OCI-LY7 (cell line): ENCODE results near the gene VPS13C.

Source experiments
- EZH2phosphoT487 ChIP-seq: fragments of 200-600 bp; sonication (generic); IDR thresholded peaks from 2 replicates; pipeline ENCODE4 v1.6.1; 2018; ENCODE audit warnings: low read depth, borderline replicate concordance, mild to moderate bottlenecking, mixed run types, antibody characterized with exemption, low read length, moderate library complexity, mixed read lengths
- TF ChIP-seq, protein P1 (sequence below): fragments of 200-600 bp; sonication (generic); conservative IDR thresholded peaks from 2 replicates; pipeline ENCODE4 v1.5.1; 2014; ENCODE audit warnings: mild to moderate bottlenecking, antibody characterized with exemption, low read length, moderate library complexity, mixed read lengths

DNA sequence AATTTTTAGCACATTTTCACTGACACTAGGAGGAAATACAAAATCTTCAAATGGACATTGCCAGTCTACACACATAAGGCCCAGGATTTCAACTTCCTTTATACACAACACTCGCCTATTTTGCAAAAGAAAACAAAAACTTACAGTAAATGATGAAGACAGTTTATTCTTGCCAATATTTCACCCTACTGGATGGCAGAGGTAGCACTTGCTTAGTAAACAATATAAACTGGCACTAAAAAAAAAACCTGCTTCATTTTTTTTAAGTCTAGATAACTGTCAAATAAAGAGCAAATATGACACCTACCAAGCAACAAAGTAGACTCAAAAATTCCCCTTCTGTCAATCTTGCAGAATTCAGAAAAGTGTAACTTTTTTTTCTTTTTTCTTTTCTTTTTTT is 204.0 kb downstream of the VPS13C start:
- TF ChIP-seq, protein P1, sequence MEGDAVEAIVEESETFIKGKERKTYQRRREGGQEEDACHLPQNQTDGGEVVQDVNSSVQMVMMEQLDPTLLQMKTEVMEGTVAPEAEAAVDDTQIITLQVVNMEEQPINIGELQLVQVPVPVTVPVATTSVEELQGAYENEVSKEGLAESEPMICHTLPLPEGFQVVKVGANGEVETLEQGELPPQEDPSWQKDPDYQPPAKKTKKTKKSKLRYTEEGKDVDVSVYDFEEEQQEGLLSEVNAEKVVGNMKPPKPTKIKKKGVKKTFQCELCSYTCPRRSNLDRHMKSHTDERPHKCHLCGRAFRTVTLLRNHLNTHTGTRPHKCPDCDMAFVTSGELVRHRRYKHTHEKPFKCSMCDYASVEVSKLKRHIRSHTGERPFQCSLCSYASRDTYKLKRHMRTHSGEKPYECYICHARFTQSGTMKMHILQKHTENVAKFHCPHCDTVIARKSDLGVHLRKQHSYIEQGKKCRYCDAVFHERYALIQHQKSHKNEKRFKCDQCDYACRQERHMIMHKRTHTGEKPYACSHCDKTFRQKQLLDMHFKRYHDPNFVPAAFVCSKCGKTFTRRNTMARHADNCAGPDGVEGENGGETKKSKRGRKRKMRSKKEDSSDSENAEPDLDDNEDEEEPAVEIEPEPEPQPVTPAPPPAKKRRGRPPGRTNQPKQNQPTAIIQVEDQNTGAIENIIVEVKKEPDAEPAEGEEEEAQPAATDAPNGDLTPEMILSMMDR: no peak
- no peak for TF ChIP-seq EZH2phosphoT487
